ENCODE measurements around the gene BCL2L12. TPM values are rescaled to one million over a fixed set of nuclear protein-coding genes. Genes with fewer than 3 reads are reported as not detected.

The BCL2L12 gene
- total and polyA plus RNA-seq, 2 of the 13 experiments (the other 11 are each of a cell fraction or from before 2014, with no cell fraction given): 26.8 to 40.8 TPM

- TF ChIP-seq ESRRA (CRISPR knock-in tag; IDR thresholded peaks at IDR 0.05; ENCODE audit: low read depth) (no peak), BCL6 (CRISPR knock-in tag; IDR thresholded peaks at IDR 0.05) (peak; percentile 48; the same call in 1 of the 2 replicates), ZIK1 (CRISPR knock-in tag; IDR thresholded peaks at IDR 0.05; ENCODE audit: borderline replicate concordance, low read depth) (no peak), TFDP2 (CRISPR knock-in tag; IDR thresholded peaks at IDR 0.05) (peak; percentile 92), NFYB (CRISPR knock-in tag; IDR thresholded peaks at IDR 0.05) (peak; percentile 72), ZNF740 (CRISPR knock-in tag; IDR thresholded peaks at IDR 0.05) (no peak), SRF (IDR thresholded peaks at IDR 0.05; ENCODE audit: low read depth, low read length) (0 out of 2 replicates have a peak, but pooled peaks have one; percentile 11), ZNF687 (CRISPR knock-in tag; IDR thresholded peaks at IDR 0.05) (peak; percentile 82), MYC (CRISPR knock-in tag; IDR thresholded peaks at IDR 0.05; ENCODE audit: borderline replicate concordance) (peak; percentile 81), ZNF75D (CRISPR knock-in tag; IDR thresholded peaks at IDR 0.05; ENCODE audit: borderline replicate concordance) (no peak), GABPA (IDR thresholded peaks at IDR 0.05; ENCODE audit: low read depth, low read length) (peak; percentile 96), GABPA (CRISPR knock-in tag; IDR thresholded peaks at IDR 0.05; ENCODE audit: low read depth) (peak; percentile 96), ZFAT (CRISPR knock-in tag; conservative IDR thresholded peaks at IDR 0.05) (no peak), RBM22 (optimal IDR thresholded peaks at IDR 0.05; ENCODE audit: low read length) (no peak), KLF6 (CRISPR knock-in tag; IDR thresholded peaks at IDR 0.05) (no peak), ELF1 (CRISPR knock-in tag; IDR thresholded peaks at IDR 0.05) (peak; percentile 85), ZBTB3 (CRISPR knock-in tag; IDR thresholded peaks at IDR 0.05; ENCODE audit: borderline replicate concordance, low read depth) (no peak), KLF9 (CRISPR knock-in tag; IDR thresholded peaks at IDR 0.05; ENCODE audit: low read depth) (no peak), SYNCRIP (IDR thresholded peaks at IDR 0.05; ENCODE audit: insufficient read depth, low read depth, low read length) (no peak), TRAFD1 (CRISPR knock-in tag; IDR thresholded peaks at IDR 0.05; ENCODE audit: borderline replicate concordance) (no peak), KAT7 (CRISPR knock-in tag; IDR thresholded peaks at IDR 0.05; ENCODE audit: borderline replicate concordance) (peak; percentile 70; the same call in 1 of the 2 replicates)
Observed at GRCh38 chr19:49641688-49642491, 23.8 kb upstream of the BCL2L12 start, which contains the start of gene SCAF1 (continued).

Measured in HepG2 (cell line).